ENCODE data around the gene CFAP73.
"Not testable (repeated sequence)": the region's sequence is repeated elsewhere in the genome, so short reads cannot be mapped to it uniquely, and the experiment has no call there.

The CFAP73 gene

DNA sequence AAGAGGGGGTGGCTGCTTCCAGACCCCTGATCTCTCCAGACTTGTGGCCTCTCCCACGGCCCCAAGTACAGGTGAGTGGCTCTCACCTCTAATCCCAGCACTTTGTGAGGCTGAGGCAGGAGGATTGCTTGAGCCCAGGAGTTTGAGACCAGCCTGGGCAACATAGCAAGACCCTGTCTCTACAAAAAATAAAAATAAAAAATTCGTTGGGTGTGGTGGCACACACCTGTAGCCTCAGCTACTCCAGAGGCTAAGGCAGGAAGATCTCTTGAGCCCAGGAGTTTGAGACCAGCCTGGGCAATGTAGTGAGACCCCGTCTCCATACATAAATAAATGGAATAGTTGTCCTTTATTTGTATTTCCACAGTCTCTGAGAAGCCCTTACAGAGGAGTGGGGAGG is 7.8 kb upstream of the CFAP73 start:
- DNase-seq (ENCODE audit: low read depth in 1 of 2, low spot score in 1 of 2): not testable (repeated sequence)

DNA sequence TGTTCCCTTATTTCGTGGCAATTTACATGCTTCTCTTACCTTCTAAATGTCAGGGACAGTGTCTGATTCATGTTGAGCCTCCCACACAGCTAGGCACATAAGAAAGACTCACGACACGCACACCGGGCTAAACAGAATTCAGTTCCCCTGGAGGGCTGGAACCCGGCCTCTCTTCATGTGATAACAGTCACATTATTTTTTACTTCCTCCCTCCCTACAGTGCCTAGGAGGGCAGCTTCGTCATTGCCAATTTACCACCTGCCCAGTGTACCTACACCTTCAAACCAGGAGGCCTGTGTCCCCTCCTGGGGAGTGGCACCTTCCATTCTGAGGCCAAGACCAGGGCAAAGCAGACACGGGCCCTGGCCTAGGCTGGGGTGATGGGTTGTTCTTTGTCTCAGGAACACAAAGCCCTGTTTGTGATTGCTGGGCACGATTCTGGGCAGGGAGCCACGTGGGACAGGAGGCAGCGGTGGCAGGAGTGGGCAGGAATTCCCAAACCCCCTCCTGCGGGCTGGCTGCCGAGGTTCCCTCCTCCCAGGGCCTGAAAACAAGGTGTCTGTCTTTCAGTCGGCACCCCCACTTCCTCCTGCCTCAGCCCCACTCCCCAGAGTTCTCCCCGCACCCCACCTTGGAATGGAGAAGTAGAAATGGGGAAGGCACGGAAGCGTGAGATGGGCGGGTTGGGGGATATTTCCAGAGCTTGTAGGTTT is 7.2 kb upstream of the CFAP73 start:
- no peak for DNase-seq (ENCODE audit: low read depth in 1 of 2, low spot score in 1 of 2)

DNA sequence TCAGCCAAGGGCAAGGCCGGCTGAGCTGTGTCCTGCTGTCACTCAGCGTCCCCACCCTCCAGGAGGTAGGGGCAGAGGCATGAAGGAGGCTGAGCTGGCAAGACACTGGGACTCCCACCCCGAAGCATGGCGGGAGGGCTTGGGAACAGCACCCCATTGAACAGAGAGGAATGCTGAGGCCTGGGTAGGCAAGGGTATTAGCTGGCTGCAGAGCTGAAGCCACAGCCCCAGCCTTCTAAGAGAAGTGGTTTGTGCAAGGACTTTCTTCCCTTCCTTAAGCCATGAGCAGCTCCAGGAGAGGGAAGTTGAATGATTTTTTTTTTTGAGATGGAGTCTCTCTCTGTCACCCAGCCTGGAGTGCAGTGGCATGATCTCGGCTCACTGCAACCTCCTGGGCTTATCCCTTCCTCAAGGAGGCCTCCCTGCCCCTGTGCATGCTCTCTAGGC is 6.6 kb upstream of the CFAP73 start:
- DNase-seq (ENCODE audit: low read depth in 1 of 2, low spot score in 1 of 2): no peak

DNA sequence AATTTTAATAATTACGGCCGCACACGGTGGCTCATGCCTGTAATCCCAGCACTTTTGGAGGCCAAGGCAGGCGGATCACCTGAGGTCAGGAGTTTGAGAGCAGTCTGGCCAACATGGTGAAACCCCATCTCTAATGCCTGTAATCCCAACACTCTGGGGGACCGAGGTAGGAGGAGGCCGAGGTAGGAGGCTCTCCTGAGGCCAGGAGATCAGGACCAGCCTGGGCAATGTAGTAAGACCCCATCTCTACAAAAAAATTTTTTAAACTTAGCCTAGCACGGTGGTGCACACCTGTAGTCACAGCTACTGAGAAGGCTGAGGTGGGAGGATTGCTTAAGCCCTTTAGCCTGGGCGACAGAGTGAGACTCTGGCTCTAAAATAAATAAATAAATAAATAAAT is 5.6 kb upstream of the CFAP73 start:
- no peak for DNase-seq (ENCODE audit: low read depth in 1 of 2, low spot score in 1 of 2)

DNA sequence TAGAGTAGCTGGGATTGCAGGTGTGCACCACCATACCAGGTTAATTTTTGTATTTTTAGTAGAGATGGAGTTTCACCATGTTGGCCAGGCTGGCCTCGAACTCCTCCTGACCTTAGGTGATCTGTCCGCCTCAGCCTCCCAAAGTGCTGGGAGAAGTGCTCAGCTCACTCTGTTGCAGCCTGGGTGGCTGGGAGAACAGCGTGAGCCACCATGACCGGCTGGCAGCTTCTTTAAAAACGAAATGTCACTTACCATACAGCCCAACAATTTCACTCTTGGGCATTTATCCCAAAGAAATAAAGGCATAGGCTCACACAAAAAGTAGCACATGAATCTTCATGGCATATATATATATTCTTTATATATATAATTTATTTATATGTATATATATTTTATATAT is 4.7 kb upstream of the CFAP73 start:
- DNase-seq (ENCODE audit: low read depth in 1 of 2, low spot score in 1 of 2): no peak

DNA sequence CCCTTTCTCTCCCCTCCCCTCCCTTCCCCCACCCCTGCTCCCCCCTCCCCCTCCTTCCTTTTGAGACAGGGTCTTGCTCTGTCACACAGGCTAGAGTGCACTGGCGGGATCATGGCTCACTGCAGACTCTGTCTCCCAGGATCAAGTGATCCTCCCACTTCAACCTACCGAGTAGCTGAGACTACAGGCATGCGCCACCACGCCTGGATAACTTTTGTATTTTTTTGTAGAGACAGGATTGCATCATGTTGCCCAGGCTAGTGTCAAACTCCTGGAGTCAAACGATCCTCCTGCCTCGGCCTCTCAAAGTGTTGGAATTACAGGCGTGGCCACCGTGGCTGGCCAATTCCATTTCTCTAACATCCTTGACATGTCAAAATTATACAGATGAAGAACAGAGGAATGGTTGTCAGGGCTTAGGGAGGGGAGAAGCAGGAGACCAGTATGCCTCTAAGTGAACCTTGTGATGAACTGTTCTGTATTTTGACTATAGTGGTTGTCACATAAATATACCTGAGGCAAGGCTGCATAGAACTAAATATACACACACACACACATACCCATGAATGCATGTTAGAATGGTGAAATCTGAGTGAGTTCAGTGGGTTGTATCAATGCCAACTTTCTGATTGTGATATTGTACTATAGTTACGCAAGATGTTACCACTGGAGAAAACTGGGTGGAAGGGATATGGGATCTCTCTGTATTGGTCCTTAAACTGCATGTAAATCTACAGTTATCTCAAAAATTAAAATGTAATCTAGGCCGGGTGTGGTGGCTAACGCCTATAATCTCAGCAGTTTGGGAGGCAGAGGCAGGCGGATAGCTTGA is 3.6 kb upstream of the CFAP73 start:
- no peak for DNase-seq (ENCODE audit: low read depth in 1 of 2, low spot score in 1 of 2)

DNA sequence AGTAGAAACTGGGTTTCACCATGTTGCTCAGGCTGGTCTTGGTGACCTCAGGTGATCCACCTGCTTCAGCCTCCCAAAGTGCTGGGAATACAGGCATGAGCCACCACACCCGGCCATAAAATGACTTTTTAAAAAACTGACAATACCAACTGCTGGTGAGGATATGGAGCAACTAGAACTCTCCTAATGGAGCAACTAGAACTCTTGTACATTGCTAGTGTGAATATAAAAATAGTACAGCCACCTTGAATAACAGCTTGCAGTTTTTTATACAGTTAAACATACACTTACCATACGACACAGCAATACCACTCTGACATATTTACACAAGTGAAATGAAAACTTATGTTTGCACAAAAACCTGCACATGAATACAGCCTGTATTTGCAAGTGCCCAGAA is 2.5 kb upstream of the CFAP73 start:
- no peak for DNase-seq (ENCODE audit: low read depth in 1 of 2, low spot score in 1 of 2)

DNA sequence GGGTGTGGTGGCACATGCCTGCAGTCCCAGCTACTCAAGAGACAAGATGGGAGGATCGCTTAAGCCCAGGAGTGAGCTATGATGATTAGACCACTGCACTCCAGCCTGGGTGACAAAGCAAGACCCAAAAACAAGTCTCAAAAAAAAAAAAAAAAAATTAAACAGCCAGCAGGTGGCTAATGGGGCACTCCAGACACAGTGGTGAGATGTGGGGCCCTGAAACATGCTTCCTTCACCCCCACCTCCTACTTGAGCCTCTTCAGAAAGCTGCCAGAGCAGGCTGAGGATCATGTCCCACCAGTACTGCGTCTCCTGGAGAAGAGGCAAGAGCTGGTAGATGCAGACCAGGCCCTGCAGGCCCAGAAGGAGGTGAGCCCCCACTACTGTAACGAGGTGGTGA is 2.1 kb downstream of the CFAP73 start:
- DNase-seq (ENCODE audit: low read depth in 1 of 2, low spot score in 1 of 2): no peak

DNA sequence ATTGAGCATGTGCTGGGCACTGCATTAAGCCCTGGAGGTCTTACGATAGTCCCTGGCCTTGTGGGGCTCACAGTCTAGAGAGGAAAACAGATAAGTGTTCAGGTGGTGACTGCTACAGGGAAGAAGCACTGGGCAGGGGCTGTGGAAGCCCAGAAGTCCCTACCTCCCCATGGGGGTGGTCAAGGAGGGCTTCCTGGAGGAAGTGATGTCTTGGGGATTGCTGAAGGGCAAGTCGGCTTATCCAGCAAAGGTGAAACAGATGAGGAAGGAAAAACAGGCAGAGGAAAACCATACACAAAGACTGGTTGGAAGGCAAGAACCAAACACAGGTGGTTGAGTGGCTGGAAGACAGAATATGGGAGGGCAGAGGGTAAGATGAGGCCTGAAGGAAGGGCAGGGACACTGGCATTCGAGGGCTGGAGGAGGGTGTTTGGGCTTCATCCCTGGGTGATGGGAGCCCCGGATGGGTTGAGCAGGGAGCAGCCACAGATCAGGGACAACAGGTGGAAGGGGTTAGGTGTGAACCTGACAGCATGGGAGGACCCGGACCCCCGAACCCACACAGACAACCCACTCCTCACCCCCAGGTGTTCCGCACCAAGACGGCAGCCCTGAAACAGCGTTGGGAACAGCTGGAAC is 2.8 kb downstream of the CFAP73 start:
- no peak for DNase-seq (ENCODE audit: low read depth in 1 of 2, low spot score in 1 of 2)

DNA sequence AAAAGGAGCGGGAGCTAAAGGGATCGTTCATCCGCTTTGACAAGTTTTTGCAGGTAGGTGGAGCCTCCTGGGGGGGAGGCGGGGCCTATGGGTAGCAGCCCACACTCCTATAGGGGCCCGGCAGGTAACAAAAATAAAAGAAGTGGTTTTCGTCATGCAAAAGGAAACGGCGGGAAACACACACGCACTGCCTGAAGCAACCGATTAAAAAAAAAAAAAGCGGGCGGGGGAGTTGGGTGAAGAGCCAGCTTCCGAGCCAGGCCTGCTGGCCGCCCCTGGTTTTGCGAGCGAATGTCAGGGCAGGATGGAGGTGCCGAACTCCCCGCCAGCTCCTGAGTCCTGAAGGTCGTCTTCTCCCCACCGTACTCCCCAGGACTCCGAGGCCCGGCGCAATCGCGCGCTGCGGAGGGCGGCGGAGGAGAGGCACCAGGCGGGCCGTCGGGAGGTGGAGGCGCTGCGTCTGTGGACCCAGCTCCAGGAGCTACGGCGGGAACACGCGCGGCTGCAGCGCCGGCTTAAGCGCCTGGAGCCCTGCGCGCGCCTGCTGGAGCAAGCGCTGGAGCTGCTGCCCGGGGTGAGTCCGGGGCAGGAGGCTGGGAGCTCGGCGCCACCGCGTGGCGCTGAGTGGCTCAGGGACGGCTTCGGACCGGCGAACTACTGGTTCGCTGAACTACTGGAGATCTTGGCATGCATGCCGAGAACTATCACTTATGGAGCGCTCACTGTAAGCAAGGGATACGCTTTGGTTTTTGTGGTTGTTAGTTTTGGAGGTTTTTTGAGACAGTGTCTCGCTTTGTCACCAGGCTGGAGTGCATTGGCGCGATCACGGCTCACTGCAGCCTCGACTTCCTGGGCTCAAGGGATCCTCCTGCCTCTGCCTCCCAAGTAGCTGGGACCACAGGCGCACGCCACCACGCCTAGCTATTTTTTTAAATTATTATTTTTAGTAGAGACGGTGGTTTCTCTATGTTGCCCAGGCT is 3.6 kb downstream of the CFAP73 start:
- peak in 1 of 2 donors; percentile 19 for DNase-seq (ENCODE audit: low read depth in 1 of 2, low spot score in 1 of 2)

DNA sequence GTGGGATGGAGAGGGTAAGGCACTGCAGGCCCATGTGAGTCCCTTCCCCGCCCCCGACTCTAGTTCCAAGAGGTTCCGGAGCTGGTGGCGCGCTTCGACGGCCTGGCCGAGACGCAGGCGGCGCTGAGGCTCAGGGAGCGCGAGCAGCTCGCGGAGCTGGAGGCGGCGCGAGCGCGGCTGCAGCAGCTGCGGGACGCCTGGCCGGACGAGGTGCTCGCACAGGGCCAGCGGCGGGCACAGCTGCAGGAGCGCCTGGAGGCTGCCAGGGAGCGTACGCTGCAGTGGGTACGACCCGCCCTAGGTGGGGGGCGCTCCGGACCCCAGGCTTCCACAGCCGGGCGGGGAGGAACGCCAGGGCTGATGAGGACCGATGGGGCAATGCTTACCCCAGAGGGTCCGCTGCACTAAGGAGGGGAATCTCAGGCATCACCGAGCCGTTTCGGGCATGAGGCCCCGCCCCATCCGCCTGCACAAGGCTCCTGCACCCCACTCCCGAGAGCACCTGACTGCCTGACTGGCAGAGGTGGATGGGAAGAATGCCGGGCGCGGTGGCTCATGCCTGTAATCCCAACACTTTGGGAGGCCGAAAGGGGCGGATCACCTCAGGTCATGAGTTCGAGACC is 4.9 kb downstream of the CFAP73 start:
- no peak for DNase-seq (ENCODE audit: low read depth in 1 of 2, low spot score in 1 of 2)

DNA sequence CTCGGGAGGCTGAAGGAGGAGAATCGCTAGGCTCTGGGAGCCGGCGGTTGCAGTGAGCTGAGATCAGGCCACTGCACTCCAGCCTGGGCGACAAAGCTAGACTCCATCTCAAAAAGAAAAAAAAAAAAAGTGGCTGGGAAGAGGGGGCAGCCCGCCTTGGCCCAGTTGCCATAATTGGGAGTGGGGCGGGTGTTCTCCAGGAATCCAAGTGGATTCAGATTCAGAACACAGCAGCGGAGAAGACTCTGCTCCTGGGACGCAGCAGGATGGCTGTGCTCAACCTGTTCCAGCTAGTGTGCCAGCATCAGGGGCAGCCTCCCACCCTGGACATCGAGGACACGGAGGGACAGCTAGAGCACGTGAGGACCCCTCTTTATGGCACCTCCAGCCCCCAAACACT is 5.5 kb downstream of the CFAP73 start:
- DNase-seq (ENCODE audit: low read depth in 1 of 2, low spot score in 1 of 2): no peak

DNA sequence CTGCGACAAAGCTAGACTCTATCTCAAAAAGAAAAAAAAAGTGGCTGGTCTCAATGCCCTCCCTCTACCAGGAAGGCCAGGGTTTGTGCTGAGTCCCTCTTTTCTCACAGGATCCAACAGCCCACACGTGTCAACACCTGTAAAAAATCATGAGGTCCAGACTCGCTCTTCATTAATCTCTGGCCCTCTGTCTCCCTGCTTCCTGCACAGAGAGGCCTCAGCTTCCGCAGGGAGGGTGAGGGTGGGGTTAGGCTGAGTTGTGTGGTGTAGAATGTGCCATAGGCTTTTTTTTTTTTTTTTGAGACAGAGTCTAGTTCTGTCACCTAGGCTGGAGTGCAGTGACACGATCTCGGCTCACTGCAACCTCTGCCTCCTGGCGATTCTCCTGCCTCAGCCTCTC is 6.1 kb downstream of the CFAP73 start:
- DNase-seq (ENCODE audit: low read depth in 1 of 2, low spot score in 1 of 2): no peak

DNA sequence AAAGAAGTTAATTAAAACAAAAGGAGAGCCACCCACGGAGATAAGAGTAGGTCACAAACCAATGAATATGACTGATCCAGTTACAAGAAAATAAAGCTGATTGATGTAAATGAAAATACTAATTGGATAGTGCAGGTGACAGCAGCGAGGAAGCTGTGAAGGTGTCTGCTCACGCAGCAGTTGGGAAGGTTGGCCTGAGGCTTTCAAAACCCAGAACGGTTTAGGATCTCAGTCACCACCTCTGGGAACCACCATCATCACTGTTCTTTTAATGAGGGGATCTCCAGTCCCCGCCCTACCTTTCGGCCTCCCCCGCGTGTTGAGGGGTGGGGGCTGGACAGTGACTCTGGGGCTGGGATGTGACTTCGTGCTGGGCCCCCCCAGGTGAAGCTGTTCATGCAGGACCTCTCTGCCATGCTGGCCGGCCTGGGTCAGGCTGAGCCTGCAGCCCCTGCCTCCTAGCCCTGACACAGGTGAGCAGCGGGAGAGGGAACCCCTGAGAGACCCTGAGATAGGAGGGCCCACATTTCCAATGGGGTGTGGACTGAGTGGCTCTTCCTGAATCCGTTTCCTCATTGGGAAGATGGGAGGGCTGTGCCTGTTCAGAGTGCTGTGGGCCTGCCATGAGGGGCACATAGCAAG is 7.8 kb downstream of the CFAP73 start:
- DNase-seq (ENCODE audit: low read depth in 1 of 2, low spot score in 1 of 2): no peak

DNA sequence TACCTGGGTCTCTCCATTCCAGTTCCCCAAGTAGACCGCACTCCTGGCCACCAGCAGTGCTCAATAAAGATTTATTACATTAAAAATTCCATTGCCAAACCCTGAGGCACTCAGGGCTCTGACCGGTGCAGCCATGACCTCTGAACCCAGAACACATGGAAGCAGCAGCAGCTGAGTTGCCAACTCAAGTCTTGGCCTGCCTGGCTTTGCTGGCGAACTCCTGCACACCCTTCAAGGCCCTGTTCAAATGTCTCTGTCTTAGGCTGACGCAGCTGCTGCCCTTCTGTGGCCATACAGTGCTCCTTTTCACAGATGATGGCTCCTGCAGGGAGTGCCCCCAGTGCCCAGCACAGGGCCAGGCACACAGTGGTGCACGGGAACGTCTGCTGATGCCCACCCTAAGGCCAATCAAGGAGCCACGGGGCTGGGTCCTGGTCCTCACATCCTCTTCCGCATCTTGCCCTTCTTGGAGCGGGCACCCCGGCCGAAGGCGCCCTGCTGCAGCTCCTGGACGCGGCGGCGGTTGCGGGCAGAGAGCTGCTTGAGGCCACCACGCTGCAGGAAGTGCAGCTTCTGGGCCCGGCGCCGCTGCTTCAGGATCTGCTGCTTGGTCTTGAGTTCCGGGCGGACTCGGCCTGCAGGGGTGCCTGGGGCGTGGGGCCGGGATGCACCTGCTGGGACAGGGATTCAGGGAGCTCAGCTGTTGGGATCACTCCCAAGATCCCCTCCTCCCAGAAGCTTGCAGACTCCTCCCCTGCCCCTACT is 9.1 kb downstream of the CFAP73 start:
- no peak for DNase-seq (ENCODE audit: low read depth in 1 of 2, low spot score in 1 of 2)

DNA sequence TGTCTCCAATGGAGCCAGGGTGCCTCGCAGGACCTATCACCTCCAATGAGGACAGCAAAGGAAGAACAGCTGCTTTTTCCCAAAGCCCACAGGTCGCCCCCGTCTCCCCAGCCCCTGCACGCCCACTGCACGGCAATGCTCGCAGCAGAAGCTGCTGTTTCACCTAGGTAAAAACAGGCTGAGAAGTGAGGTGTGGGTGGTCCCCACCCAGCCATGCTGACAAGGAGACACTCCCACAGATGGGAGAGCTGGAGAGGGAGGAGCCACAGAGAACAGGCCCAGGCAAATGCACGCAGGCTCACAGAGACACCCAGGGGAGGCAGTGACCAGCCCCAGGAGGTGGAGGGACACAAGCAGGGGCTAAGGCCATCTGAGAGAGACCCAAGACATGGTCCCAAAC is 10.4 kb downstream of the CFAP73 start:
- DNase-seq (ENCODE audit: low read depth in 1 of 2, low spot score in 1 of 2): no peak

DNA sequence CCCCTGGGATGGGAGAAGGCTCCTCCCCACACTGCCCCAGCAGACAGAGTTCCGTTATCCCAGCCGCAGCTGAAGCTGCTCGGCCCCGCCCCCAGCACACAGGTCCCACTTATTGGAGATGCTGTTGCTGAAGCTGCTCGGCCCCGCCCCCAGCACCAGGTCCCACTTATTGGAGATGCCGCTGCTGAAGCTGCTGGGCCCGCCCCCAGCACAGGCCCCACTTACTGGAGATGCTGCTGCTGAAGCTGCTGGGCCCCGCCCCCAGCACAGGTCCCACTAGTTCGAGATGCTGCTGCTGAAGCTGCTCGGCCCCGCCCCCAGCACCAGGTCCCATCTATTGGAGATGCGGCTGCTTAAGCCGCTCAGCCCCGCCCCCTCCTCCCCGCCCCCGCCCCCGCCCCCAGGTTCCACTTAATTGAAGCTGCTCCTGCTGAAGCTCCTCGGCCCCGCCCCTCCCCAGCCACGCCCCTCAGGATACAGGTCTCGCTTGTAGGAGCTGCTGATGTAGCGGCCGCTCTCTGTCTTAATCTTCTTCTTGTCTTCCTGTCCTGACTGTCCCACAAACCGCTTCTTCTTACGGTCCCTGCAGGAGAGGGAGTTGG is 12.0 kb downstream of the CFAP73 start:
- no peak for DNase-seq (ENCODE audit: low read depth in 1 of 2, low spot score in 1 of 2)

DNA sequence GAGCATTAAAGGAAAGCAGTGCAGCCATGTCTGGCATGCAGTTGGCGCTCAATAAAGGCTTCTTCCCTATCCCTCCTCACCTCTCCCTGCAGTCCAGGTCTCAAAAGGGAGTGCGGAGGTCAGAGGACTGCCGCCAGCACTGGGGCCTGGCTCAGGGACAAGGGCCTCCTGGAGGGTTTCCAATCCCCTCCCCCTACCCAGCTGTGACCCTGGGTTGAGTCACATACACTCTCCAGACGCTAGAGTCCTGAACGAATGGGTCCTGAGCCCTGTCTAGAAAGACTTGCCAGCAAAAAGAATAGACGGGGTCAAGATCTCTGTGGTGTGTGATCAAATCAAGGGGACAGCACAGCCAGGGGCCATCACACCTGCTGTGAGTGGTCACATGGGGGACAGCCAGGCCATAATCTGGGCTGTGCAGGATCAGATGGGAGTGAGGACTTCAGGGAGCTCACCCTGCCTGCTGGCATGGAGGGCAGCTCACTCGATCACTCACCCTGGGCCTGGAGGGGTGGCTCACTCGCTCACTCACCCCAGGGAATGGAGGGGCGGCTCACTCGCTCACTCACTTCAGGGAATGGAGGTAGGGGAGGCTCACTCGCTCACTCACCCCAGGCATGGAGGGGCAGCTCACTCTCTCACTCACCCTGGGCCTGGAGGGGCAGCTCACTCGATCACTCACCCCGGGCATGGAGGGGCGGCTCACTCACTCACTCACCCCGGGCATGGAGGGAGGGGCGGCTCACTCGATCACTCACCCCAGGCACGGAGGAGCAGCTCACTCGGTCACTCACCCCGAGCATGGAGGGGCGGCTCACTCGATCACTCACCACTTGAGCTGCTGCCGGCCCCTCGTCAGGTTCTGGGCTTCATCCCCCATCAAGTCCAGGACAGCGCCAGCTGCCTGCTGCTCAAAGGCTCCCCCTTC is 12.8 kb downstream of the CFAP73 start:
- DNase-seq (ENCODE audit: low read depth in 1 of 2, low spot score in 1 of 2): no peak
